ENCODE data around the gene STYX.

The STYX gene

GRCh38 chr14:52729925-52730708 lies at the start of gene STYX:
Gene STYX (plus strand): TSS chr14:52730166. CDS start chr14:52730475, 309 bp downstream.
- peak; percentile 77 to 99 (median 94) for DNase-seq

DNA sequence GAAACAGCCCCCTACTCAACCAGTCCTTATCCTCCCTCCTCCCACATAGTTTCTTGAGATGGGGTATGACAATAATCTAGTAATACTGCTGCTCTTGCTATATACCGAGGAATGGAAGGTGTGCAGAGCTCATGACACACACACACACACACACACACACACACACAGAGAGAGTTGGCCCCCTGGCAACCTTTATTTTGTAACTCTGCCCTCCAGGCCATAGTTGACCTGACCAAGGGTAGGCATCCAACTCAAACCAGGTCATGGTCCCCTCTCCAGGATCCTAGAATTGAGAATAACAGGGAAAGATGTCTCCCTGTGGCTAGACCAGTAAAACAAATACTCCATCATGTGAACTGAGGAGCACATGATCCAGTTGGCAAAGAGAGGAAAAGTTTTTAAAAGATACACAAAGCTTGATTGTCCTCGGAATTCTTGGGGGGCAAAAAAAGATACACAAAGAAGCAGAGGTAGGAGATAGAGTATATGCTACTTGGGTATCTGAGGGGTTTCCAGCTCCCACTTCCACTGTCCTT lies 45.9 kb upstream of the STYX start:
- DNase-seq, result no peak

DNA sequence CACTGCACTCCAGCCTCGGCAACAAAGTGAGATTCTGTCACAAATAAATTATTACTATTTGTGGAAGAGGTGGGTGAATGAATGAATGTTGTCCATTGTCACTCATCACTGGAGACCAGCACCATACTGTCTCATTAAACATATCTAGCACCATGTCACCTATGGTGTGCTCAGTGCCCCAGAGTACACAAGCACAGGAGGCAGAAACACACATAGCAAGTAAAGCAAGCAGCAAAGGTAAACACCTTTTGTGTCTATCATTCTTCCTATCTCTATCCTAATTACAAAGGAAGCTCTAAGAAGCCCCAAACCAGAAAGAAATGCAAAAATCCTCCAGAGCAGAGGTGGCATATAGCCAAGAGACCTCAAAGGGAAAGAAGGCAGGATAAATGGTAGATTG lies 43.8 kb upstream of the STYX start:
- DNase-seq, result no peak

- no peak for DNase-seq
These were observed 38.8 kb upstream of the STYX start for GRCh38 chr14:52690983-52691760.

DNA sequence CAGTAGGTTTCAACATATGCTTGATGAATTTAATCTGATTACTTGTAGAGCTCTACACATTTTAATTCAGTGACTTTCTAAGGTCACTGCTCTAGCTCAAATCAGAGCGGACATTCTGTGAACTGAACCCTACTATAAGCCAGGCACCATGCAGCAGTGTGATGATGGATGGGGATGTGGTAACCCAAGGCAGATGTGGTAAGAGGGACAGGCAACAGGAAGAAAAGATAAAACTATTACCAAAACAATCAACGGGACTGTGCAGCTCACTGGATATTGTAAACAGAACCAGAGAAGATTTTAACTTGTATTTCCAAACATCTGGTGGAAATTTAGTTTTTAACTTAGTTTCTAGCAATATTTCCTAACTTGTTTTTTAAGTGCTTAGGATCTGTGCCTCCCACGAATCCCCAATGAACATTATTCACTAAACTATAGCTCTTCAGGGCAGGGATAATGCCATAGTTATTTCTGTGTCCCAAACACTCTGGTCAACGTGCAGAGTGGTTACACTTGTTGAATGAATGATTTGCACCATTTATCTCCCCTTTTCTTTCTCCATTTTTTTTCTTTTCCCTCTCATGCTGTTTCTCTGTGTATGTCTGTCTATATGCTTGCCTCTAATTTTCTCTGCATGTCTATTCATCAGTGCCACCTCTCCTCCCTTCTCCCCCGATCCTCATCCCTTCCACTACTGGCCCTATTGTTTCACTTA lies 37.6 kb upstream of the STYX start:
- no peak for DNase-seq

DNA sequence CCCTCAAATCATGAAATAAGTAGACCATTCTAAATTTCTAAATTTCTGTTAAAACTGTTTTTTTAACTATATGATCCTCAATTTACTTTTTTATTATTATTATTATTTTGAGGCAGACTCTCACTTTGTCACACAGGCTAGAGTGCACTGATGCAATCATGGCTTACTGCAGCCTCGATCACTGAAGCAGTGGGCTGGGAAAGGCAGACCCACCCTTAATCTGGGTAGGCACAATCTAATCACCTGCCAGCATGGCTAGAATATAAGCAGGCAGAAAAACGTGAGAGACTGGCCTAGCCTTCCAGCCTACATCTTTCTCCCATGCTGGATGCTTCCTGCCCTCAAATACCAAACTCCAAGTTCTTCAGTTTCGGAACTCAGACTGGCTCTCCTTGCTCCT lies 36.9 kb upstream of the STYX start:
- no peak for DNase-seq

GRCh38 chr14:52693532-52693931 lies 36.4 kb upstream of the STYX start:
- DNase-seq, result no peak

DNA sequence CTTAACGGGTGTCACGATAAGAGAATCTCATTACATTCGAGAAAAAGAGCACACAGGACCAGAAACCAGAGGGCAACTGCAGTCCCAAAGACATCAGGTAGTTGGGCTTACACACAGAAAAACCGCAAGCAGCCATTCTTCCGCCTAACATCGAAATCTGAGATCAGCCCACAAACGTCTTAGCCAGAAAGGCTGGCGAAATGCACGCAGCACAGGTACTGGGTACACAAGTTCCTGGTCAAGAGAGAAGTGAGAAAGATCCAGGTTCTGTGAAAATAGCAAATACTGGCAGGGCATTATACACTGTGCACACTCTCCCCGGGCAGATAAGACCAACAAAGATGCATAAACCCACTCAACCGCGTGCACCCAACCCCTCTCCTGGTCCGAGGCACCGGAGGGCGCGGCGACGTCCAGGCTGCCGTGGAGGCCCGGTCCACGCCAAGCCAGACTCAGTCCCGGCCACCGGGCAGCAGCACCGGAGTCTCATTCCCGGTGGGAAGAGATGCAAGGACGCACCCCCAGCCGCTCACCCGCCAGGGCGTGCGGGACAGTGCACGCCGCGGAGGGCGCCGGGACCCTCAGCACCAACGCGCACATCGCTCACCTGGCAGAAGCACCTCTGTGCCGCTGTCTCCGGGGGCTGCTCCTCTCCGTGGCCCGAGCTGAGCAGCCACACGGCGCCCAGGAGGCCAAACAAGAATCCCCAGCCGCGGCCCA lies 35.0 kb upstream of the STYX start:
- DNase-seq, result peak in 11 of 14 donors; percentile 29 to 74 (median 48)

DNA sequence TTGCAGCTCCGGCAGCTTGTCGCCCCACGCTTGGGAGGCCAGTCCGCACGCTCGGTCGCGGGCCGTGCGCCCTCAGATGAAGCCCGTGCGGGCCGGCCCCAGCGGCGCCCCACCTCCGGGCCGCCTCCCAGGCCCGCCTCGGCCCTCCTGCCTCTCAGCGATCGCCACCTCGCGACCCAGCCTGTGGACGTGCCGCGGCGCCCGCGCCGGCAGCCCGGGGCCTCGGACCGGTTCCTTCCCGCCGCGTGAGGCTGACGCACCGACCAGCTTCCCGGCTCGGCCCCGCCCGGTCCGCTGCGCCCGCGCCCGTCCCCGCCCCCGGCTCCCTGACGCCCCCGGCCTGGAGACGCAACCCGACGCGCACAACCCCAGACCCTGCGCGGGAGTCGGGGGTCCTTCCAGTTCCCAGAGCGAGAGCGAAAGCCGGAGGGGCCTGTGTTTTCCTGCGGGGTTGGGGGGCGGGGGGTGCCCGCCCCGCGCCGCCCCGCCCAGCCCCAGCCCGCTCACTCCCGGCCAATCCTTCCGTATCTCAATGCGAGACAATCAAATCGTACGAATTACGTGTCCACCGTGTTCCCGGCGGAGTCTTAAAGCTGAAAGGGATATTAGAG lies 34.4 kb upstream of the STYX start, which contains the start of gene ERO1A:
ERO1A (minus strand) TSS at position 78 of the 611 bp plus-strand sequence; CDS start at position 1, 77 bp downstream.
- peak; percentile 20 to 84 (median 64) for DNase-seq

DNA sequence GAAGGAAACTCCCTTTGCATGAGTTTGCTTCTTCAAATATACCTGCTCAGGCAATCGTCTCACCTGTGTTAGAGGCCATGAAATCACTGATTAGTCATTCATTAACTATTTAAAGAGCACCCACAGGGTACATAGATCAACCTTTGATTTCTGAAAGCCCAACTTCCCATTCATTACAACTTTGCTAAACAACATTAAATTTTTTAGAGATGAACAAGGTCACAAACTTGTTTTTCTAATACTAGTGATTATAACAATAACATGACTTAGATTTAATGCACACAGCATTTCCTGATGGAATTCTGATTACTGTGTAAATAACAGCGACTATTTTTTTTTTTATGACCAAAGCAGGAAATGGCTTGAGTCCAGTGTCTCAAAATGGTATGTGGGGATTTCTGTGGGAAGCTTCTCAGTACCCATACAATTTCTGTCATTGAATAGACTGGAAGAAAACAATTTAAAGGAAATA lies 29.2 kb upstream of the STYX start:
- no peak for DNase-seq

- DNase-seq, result no peak
These were observed 28.7 kb upstream of the STYX start for GRCh38 chr14:52701223-52701622.

DNA sequence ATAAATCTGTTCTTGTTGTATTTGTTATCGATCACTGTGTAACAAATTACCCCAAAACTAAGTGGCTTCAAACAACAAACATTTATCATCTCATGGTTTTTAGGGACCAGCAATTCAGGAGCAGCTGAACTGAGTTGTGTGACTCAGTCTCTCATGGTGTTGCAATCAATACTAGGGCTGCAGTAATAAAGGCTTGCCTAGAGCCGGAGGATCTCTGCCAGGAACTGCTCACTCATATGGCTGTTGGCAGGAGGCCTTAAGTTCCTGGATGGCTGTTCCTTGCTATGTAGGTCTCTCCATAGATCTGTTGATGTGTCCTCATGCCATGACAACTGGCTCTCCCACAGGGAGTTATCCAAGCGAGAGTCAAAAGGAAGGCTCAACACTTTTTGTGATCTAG lies 26.7 kb upstream of the STYX start:
- DNase-seq, result no peak

- no peak for DNase-seq
These were observed 26.3 kb upstream of the STYX start for GRCh38 chr14:52703664-52704063.

DNA sequence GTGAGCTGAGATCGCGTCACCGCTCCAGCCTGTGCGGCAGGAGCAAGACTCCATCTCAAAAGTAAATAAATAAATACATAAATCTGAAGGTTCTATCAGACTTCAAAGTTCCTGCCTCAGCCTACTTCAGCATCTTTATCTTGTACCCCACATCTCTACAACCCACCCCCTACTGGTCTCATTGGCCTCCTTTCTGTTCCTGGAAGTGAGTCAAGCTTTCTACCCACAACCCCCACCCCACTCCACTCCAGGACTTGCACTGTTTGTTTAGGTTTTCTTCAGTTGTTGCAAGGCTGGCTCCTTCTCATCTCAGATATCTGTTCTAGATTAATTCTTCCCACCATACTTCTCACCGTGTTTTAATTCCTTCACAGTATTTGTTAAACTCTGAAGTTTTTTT lies 23.7 kb upstream of the STYX start:
- no peak for DNase-seq

DNA sequence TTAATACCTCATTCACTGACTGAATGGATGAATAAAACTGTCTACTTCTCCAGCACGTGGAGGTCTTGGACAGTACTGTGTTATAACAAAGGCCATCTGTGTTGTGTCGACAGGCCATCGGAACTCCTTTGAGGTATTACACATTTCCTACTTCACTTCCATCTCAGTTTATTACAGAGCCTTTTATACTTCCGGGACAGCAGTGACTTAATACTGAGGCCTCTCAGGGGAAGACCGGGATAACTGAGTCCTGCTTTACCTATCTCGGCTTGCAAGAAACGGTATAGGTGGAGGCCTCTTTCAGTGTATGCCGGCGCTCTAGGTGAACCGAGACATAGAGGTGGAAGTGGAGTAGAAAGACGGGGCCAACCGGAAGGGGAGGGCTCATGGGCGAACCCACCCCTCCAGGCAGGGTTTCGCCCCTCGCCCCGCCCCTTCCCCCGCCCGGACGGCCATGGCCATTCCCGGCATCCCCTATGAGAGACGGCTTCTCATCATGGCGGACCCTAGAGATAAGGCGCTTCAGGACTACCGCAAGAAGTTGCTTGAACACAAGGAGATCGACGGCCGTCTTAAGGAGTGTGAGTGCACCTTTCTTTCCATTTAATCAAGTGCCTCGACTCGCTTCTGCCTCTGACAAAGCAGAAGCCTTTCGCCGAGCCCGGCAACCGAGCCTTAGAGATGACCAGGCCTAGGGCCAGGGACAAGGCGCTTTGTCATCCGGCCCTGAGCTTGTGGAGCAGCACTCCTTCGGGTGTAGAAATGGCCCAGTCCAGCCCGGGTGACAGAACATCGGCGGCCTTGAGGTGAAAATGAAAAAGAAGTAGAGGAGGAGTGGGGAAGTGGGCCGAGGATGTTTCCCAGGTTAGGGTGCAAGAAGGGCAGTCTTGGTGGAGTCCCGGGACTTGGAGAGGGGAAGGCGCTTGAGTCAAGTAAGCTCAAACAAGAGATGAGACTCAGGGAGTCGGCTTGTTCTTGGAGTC lies 23.0 kb upstream of the STYX start, which contains the start of gene PSMC6:
PSMC6 (plus strand) TSS at position 477 of the 983 bp plus-strand sequence; CDS start at position 497, 20 bp downstream.
- DNase-seq, result peak; percentile 47 to 96 (median 88)

GRCh38 chr14:52711666-52712065 lies 18.3 kb upstream of the STYX start:
- no peak for DNase-seq

DNA sequence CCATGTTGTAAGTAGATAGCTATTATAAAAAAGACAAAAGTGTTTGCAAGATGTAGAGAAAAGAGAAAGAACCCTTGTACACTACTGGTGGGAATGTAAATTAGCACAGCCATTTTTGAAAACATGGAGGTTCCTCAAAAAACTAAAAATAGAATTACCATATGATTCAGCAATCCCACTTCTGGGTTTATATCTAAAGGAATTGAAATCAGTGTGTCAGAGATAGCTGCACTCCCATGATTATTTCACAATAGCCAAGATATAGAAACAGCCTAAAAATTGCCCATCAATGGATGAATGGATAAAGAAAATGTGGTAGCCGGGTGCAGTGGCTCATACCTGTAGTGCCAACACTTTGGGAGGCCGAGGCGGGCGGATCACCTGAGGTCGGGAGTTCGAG lies 13.8 kb upstream of the STYX start:
- no peak for DNase-seq

DNA sequence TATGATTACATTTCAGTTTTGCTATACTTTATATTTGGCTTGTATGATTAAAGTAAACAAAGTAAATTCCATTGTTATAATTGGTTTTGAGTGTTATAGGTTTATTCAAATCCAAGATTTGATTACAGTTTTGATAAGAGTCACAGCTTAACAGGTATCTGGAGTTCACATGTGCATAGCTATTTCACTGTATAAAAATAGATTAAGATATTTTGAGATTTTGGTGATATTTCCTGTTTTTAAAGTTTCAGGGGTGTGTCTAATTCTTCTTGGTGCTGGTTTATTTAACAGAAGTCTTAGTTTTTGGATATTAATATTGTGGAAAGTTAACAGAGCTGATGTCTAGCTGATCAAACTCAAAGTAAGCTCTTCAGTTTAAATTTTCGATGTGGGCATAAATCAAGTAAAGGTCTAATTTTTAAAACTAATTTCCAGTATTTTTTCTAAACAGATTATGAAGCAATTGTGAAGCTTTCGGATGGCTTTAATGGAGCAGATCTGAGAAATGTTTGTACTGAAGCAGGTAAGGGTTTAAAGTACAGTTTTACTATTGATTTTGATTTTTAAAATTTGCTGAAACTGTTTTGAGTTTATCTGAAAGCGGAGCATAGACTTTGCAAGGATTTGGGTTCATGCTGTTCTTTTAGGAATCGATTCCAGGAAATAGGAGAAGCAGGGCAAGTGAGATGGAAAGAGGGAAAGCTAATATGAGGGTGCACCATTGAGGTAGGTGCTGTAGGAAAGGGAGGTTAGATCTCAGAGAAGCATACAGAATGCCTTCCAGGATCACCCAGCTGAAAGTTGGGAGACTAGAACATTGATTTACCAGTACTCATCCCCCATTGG lies 6.2 kb upstream of the STYX start:
- DNase-seq, result no peak

DNA sequence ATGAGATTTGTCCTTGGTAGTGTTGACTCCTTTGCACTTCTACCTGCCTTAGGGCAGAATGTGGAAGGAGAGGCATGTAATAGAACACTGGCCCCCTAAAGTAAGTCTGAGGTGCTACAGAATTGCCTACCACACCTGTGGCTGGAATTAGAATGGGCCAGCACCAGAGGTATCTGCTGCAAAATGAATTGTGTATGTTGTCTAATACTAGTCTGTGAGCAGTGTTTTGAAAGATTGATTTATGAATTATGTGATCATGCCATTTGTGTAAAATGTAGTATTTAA lies 5.7 kb upstream of the STYX start:
- DNase-seq, result no peak
